Vagina (tissue), 2 donors: ENCODE data around the gene FAM219A.

Experiments used
- CTCF ChIP-seq, 3 experiments: fragments of 450-650 bp in 2 of 3; fragments of 200-600 bp in 1 of 3; sonication (generic) in 1 of 3; IDR thresholded peaks; one replicate each; pipeline ENCODE4 v1.5.1; 2017 to 2019; ENCODE audit warnings: antibody characterized with exemption in 3 of 3, mild to moderate bottlenecking in 2 of 3, moderate library complexity in 2 of 3
- POLR2AphosphoS5 ChIP-seq, 2 donors: sonication (generic); formaldehyde crosslinking; IDR thresholded peaks; one replicate each; pipeline ENCODE4 v1.9.0; 2017; ENCODE audit warnings: antibody characterized with exemption in 2 of 2, mild to moderate bottlenecking in 2 of 2, low read depth in 1 of 2; ENCODE audit not compliant: insufficient read depth in 1 of 2

- no peak for TF ChIP-seq CTCF (IDR thresholded peaks at IDR 0.05)
- no peak for TF ChIP-seq POLR2AphosphoS5 (IDR thresholded peaks at IDR 0.05; ENCODE audit: insufficient read depth in 1 of 2, low read depth in 1 of 2)
Measured at GRCh38 chr9:34428325-34428958, 29.9 kb downstream of the FAM219A start.
